KOPT-K1 (cell line): Measurements from ENCODE around the gene PRKG2.

Source experiments
- H3K27ac ChIP-seq: fragments of 200-600 bp; sonication (generic); 2 replicates; pipeline ENCODE4 v1.5.1; 2016; ENCODE audit warnings: antibody characterized with exemption, mild to moderate bottlenecking, low read depth, low read length; ENCODE audit not compliant: poor library complexity, severe bottlenecking
- H3K36me3 ChIP-seq: fragments of 200-600 bp; sonication (generic); 2 replicates; pipeline ENCODE4 v1.5.1; 2017; ENCODE audit warnings: antibody characterized with exemption, mild to moderate bottlenecking, low read length, moderate library complexity; ENCODE audit not compliant: insufficient read depth
- H3K9me3 ChIP-seq: fragments of 200-600 bp; sonication (generic); 2 replicates; pipeline ENCODE4 v1.5.1; 2017; ENCODE audit warnings: antibody characterized with exemption, low read length, mild to moderate bottlenecking; ENCODE audit not compliant: insufficient read depth, poor library complexity, severe bottlenecking

Gene PRKG2

DNA sequence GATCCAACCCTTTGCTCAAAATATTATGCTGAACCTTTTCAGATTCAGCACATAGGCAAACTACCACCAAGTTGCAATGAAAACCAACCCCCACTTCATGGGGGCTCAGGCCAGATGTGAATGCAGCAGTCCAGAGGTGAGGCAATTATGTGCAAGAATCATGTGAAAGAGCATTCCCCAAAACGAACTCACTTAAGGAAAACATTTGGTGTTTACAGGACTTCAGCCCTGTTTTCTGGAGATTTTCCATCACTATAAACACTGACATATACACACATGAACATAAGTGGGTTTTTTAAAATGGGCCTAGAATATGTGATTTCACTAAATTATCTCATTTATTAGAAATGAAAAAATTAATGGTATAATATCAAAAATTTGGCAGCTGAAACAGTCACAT, 153.0 kb downstream of the PRKG2 start:
- no peaks in the 10 kb centered on the region for H3K9me3 ChIP-seq
- H3K27ac ChIP-seq = no peak overlapping the region
- H3K36me3 ChIP-seq = no peaks in the 10 kb centered on the region

DNA sequence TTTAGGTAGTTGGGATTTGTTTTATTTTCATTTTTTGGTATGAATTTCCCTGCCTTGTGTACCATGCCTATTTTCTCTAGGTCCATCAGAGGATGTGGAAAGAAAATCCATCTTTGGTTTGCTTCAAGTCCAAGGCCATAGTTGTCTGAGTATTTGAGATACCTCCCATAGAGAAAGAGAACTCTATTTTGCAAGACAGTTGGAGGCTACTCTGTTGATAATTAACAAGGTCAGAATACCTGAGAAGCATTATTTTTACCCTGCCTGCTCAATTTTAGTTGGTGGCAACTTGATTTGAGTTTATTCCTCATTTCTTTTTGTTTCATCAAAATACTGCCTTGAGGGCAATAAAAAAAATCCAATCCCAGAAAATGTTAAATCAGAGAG, 153.7 kb downstream of the PRKG2 start:
- Histone ChIP-seq H3K27ac (no peak overlapping the region), H3K9me3 (no peaks in the 10 kb centered on the region), H3K36me3 (no peaks in the 10 kb centered on the region)

DNA sequence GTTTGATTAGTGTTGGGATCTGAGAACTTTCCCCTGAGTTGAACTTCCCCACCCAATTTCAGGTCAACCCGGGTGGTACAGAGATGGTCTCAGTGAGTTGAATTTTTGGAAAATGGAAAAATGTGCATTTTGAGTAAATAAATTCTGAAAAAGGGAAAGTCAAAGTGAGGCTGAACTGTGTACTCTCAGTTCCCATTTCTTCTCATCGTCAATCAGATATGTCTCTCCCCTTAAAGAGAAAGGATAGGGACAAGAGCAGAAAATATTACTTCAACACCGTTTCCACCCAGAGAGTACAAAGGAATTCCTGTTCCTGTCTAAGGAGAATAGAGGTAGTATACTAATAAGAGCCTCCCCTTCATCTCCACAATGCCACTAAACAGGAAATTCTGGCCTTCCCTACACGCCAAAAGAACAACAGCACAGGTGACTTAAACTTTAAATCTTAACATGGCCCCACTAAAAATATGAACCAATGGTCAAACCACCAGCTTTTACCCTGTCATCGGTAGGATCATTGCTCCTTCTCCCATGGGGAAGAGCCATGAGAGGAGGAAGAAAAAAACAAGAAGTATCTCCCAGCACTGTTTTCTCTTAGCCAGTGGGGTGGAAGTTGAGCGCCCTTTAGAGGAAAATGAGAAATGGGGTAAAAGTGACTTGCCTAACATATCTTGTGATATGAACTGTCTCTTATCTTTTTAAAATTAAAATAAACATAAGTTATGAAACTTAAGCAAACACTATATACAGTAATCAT, 154.3 kb downstream of the PRKG2 start:
- no peak overlapping the region for H3K27ac ChIP-seq
- no peaks in the 10 kb centered on the region for H3K9me3 ChIP-seq
- no peaks in the 10 kb centered on the region for H3K36me3 ChIP-seq

DNA sequence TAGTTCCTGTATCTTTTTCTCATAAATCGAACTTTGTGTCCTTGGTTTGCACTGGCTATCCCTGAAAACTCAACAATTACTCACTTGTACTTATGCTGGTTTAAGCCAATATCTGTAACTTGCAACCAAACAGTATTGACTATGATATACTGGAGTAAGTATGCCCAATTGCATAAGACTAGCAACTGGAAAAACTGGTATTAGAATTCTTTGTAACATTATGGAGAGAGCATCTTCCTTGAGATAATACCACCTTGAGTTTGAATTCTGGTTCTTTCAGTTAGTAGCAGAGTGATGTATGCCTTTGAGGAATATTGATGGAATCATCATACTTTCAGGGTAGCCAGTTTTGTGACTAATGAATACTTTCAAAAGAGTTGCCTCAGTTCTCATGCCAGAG, 156.4 kb downstream of the PRKG2 start:
- no peak overlapping the region for H3K27ac ChIP-seq
- H3K36me3 ChIP-seq = no peaks in the 10 kb centered on the region
- no peaks in the 10 kb centered on the region for H3K9me3 ChIP-seq

DNA sequence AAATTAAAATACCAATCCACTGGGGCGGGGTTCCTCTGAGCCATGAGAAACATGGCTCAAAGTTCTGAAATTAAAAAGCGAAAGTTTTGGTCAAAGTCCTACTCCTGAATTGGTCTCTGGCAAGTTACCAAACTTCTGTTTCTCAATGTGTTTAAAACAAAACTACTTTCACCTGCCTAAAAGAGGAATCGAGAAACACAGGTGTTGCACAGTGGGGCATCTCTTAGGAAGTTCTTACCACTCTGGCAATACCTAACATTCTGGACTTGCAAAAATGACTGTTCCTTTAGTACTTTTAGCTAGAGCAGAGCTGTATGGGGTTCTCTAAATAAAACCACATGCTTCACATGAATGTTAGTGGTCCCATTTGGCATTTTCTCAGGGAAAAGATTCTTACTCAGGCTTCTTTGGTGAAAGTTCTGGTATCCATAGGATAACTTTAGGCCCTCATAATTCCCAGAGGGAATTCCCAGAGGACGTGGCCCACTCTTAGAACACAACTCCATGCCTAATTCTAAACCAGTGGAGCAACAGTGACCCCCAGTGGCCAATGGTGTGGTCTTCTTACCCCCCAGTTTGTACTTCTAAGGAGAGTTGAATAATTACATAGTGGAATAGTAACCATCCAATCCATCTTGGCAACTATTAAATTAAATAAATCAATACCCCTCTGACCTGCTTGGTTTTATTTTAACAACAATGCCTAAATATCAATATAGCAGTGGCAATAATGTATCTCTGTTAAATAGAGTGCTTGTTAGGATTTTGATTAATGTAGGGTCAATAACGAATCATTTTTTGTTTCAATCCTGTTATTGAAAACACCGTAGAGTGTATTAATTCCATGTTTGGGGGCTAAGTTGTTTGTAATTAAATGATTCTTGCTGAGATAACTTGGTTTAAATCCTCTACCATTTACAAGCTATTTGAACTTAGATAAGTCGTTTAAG, 162.6 kb downstream of the PRKG2 start:
- Histone ChIP-seq H3K36me3 (no peaks in the 10 kb centered on the region), H3K9me3 (no peaks in the 10 kb centered on the region), H3K27ac (no peak overlapping the region)

DNA sequence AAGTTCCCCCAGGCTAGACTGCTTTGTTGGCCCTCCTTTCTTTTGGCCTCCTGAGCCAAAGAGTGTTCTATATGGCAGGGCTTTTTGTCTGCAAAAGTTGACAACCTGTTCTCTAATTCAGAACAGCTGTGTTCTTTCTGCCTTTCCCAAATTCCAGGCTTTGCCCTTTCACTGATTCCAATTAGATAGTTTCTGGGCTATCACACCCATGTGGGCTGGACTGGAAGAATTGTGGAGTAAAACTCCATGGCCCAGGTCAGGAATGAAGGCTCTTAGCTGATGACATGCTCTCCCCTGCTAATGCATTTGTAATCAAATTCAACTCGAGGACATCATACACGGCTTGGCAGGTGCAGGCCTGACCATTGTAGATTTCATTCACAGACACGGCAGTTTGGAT, 165.1 kb downstream of the PRKG2 start:
- no peak overlapping the region for H3K27ac ChIP-seq
- no peaks in the 10 kb centered on the region for H3K9me3 ChIP-seq
- H3K36me3 ChIP-seq = no peaks in the 10 kb centered on the region

DNA sequence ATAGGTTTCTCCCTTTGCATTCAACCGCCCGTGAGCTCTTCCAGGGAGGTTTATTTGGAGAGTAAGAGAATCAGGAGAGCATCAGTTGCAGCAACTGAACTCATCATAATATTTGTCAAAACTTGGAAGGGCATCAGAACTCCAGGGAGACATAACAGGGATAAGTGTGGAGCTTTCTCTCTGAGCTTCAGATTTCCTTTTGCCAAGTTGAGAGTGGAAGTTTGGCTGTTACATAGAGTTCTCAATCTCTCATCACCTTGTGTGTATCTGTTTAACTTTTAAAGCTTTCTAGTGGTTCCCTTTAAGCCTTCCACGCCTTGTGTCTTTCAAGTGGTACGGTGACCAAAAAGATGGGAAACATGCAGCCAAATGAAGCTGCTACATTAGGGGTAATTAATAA, 165.7 kb downstream of the PRKG2 start:
- H3K27ac ChIP-seq = no peak overlapping the region
- no peaks in the 10 kb centered on the region for H3K9me3 ChIP-seq
- H3K36me3 ChIP-seq = no peaks in the 10 kb centered on the region

DNA sequence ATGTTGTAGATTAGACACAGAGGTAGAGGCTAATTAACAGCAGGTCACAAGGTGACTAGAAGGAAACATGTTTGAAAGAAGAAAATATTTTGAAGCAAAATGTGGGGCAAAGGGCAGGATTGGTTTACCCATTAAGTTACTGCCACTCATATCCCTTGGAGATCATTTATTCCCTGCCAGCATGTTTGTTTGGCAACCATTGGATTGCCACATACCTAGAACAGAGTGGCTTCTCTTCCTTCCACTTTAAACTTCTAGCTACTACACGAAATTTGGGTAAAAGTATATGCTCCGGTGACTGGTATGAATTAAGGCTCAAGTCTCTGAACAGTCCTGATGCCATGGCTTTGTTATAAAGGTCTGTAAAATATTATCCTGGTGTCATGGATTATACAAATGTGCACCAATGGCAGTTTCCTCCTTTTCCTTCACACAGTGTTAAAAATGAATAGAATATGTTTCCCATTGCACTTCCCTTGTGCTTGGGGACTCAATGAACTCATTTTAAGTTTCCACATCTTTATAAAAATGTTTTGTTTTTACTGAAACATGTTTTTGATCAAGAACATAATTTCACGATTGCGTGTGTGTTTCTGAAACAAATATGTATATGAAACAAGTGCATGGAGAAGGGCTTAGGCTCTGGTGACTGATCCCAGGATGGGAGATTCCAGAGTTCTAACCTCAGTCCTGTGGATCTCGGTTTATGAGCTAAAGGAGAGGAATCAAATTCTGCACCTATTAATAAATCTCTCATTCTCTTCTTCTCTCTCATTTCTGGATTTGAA, 172.2 kb downstream of the PRKG2 start:
- Histone ChIP-seq H3K9me3 (no peaks in the 10 kb centered on the region), H3K36me3 (no peaks in the 10 kb centered on the region), H3K27ac (no peak overlapping the region)

DNA sequence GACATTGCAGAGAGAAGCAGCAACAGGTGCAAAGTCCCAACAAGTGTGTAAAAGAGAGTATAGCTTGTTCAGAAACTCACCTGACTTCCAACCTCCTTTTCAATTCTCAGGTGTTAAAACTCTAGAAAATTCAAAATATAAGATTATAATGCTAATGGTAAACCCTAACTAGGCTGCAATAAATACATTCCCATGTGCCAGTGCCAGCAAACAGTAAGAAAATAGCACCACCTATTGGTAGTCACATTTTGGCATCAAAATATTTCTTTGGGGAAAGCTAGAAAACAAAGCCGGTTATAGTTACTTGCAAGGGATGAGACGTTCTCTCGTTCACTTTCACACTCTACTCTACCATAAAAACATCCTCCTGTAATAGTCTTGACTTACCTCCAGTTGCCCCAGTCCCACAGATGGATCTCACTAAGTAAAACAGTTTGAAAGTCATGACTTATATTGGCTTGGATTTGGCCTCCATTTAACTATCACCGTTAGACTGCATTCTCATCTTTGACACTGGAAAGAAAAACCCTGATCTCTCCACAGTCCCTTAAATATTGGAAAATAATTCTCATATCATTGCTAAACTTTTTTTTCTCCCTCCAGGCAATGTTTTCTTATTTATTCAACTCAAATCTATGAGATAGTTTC, 174.9 kb downstream of the PRKG2 start:
- H3K9me3 ChIP-seq = no peaks in the 10 kb centered on the region
- no peak overlapping the region for H3K27ac ChIP-seq
- H3K36me3 ChIP-seq = no peaks in the 10 kb centered on the region

DNA sequence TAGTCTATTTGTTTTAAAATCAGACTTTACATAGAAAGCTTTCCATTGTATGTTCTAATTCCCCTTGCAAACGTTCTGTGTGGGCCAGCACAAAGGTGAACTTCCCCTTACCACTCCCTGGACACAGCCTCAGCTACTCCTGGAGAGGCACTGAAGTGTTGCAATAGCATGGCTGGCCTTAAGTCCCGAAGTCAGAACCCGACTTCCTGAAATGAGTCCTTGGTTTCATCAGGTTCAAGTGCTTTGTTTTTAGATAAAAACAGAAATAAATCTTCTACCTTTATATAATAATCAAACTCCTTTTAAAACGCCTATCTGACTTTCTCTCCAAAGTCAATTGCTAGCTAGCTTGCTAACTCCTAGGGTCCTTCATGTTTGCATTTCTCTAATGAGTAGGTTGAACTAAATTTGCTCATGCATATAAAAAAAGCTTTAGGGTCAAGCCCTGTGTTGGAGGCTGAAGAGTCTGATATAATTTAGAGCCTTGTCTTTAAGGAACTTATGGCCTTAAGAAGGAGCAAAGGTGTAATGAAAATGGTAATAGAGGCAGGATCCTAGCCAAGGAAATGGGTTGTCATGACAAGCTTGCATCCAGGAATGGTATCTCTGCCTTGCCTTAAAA, 175.6 kb downstream of the PRKG2 start:
- no peak overlapping the region for H3K27ac ChIP-seq
- no peaks in the 10 kb centered on the region for H3K36me3 ChIP-seq
- no peaks in the 10 kb centered on the region for H3K9me3 ChIP-seq

DNA sequence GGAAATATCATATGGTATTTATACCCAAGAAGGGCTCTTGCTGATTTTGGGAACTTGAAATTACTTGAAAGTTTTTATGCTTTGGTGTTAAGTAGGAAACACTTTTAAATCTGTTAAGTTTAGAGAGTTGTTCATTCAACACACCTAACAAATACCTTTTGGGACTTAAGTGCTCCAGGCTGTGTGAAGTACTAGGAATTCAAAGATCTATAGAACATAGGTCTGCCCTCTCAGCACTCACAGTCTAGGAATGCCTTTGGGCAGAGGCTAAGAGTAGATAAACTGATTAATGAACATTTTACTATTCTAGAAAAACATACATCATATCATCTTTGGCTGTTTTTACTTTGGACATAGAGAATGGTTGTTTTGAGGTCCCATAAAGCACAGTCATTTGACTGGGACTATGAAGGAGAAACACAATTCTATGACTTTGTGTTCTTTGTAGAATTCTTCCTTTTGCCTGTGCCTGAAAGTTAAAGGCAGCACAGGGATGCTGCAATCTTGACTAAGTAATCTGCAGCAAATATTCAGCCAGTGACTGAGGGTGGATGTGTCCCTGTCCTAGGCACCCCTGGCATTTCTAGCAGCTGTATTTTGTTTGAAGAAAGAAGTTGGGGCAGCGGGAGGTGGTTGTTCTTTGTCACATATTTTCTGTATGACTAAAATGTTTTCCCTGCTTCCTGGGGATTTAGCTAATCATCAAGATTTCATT, 176.2 kb downstream of the PRKG2 start:
- H3K36me3 ChIP-seq = no peaks in the 10 kb centered on the region
- H3K9me3 ChIP-seq = no peaks in the 10 kb centered on the region
- H3K27ac ChIP-seq = no peak overlapping the region
